Measurements from ENCODE around the gene VPS33A. TPM values are rescaled to one million over a fixed set of nuclear protein-coding genes. Genes with fewer than 3 reads are reported as not detected.

The VPS33A gene
- total and polyA plus RNA-seq, 2 of the 8 experiments (the other 6 are each of a cell fraction or from before 2014, with no cell fraction given), result 16.4 to 41.8 TPM

DNA sequence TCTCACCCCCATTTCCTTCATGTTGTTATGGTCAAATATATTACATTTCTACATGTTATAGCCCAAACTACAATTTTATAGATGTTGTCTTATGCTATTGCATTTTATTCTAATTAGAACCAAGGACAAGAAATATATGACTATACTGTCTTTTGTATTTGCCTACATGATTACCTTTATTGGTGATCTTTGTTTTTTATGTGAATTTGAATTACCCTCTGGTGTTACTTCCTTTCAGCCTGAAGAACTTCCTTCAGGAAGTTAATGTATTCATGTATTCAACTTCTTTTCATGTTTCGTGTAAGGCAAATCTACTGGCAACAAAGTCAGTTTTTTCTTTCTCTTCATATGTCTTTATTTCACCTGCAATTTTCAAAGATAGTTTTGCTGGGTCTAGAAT lies 71.5 kb downstream of the VPS33A start:
- Histone ChIP-seq H2BK15ac (ENCODE audit: low read length) (no peak overlapping the region), H2BK20ac (ENCODE audit: low read length) (no peak overlapping the region), H2BK12ac (ENCODE audit: low read depth, low read length) (no peak overlapping the region), H3K9me3 (ENCODE audit: insufficient read depth in 2 of 2, low read depth in 1 of 2, low read length in 1 of 2) (no peaks in the 10 kb centered on the region), H3K79me1 (ENCODE audit: low read depth, low read length) (no peaks in the 10 kb centered on the region), H3K4me1 (replicated peaks in 1 of 4; ENCODE audit: control insufficient read depth in 3 of 4, insufficient read depth in 4 of 4, low read length in 3 of 4) (no peaks in the 10 kb centered on the region), H4K8ac (ENCODE audit: extremely low read depth, insufficient read depth, low read length) (no peak overlapping the region), H2AK5ac (ENCODE audit: low read depth, low read length) (no peak overlapping the region), H3K4me3 (ENCODE audit: extremely low read depth in 1 of 4, insufficient read depth in 2 of 4, low read depth in 3 of 4, low read length in 4 of 4) (no peak overlapping the region), H3K18ac (ENCODE audit: extremely low read depth, low read length) (no peak overlapping the region), H2BK5ac (ENCODE audit: low read depth, low read length) (no peak overlapping the region), H3K79me2 (ENCODE audit: control insufficient read depth in 1 of 2, insufficient read depth in 2 of 2, low read length in 2 of 2) (no peaks in the 10 kb centered on the region), H3K56ac (replicated peaks; ENCODE audit: insufficient read length, low read depth, low read length) (no peak overlapping the region), H2BK120ac (replicated peaks; ENCODE audit: low read depth, low read length) (no peak overlapping the region), H3K27me3 (replicated peaks in 1 of 4; ENCODE audit: control insufficient read depth in 3 of 4, extremely low read depth in 1 of 4, insufficient read depth in 3 of 4, low read length in 3 of 4) (no peaks in the 10 kb centered on the region), H3K9ac (replicated peaks in 1 of 4; ENCODE audit: extremely low read depth in 1 of 4, low read depth in 3 of 4, low read length in 3 of 4) (no peak overlapping the region), H3K23ac (ENCODE audit: insufficient read length) (no peak overlapping the region), H3K4me2 (ENCODE audit: insufficient read depth in 1 of 2, low read depth in 2 of 2, low read length in 2 of 2) (no peak overlapping the region), H4K91ac (replicated peaks; ENCODE audit: insufficient read length, low read length) (no peak overlapping the region), H3K36me3 (ENCODE audit: control insufficient read depth in 2 of 4, insufficient read depth in 4 of 4, low read length in 3 of 4) (no peaks in the 10 kb centered on the region), H2AFZ (ENCODE audit: low read length) (no peak overlapping the region), H3K14ac (ENCODE audit: insufficient read length) (no peak overlapping the region), H4K5ac (ENCODE audit: insufficient read length, low read depth, low read length) (no peak overlapping the region), H3K23me2 (ENCODE audit: low read depth, low read length) (no peaks in the 10 kb centered on the region), H3K27ac (ENCODE audit: low read depth, low read length) (no peak overlapping the region), H4K20me1 (replicated peaks in 1 of 2; ENCODE audit: control insufficient read depth in 1 of 2, insufficient read depth in 2 of 2, low read length in 2 of 2) (no peaks in the 10 kb centered on the region), H3K4ac (replicated peaks; ENCODE audit: insufficient read length, low read depth, low read length) (no peak overlapping the region)
- ChIA-PET CTCF (ENCODE audit: partially characterized antibody) (interaction anchor here (0.6 to 1.9 kb wide), 6 partner anchors 8 to 131 kb away, joined by 3 to 7 read pairs (median 3); no protein-coding TSS in a partner anchor), POLR2A (ENCODE audit: partially characterized antibody) (interaction anchor here (0.8 kb wide), 1 partner anchor 114 kb away, joined by 5 read pairs; no protein-coding TSS in a partner anchor)
- FAIRE-seq (no peak), DNase-seq (ENCODE audit: low read depth in 1 of 2, low spot score in 2 of 2) (no peak)
- 90% methylated on average over 1 of the region's 1 CpG; no CpG with 5 or more reads in 1 of the 2 experiments for WGBS, 2 experiments (ENCODE audit: extremely low coverage in 1 of 2, insufficient coverage in 1 of 2, insufficient read length in 1 of 2, insufficient replicate concordance in 2 of 2, low coverage in 1 of 2, low lambda C conversion rate in 2 of 2, missing lambda C conversion rate in 1 of 2)
- TF ChIP-seq BCL11A (IDR thresholded peaks at IDR 0.05; ENCODE audit: low read depth in 2 of 2, low read length in 2 of 2) (no peak), KDM1A (IDR thresholded peaks at IDR 0.05; ENCODE audit: borderline replicate concordance, low read length) (no peak), POLR2A (IDR thresholded peaks at IDR 0.05; ENCODE audit: control extremely low read depth in 1 of 2, low read depth in 2 of 2, low read length in 2 of 2) (no peak), NANOG (IDR thresholded peaks at IDR 0.05; ENCODE audit: insufficient read depth, low read depth, low read length, poor library complexity, severe bottlenecking) (no peak), TAF7 (optimal IDR thresholded peaks at IDR 0.05; ENCODE audit: borderline replicate concordance, low read depth, low read length) (no peak), CBX8 (IDR thresholded peaks at IDR 0.05; ENCODE audit: borderline replicate concordance, low read depth, low read length) (no peak)
